Suppressor macrophage (primary cell): ENCODE data around the gene EPS15.
"Not testable (repeated sequence)": the region's sequence is repeated elsewhere in the genome, so short reads cannot be mapped to it uniquely, and the experiment has no call there.

ENCODE experiments used
- DNase-seq, 4 experiments: peaks; one replicate each; pipeline ENCODE4 v3.0.0-alpha.2; 2020 to 2022
- total RNA-seq, 17 experiments: gene quantifications; one replicate each; lab custom pipeline; 2026; ENCODE audit warnings: mixed read lengths in 6 of 17, inconsistent platforms in 3 of 17; lab: John Stamatoyannopoulos, UW

EPS15 gene
- 89.9 to 233 (median 159) reads per million in 17 experiments for total RNA-seq

DNA sequence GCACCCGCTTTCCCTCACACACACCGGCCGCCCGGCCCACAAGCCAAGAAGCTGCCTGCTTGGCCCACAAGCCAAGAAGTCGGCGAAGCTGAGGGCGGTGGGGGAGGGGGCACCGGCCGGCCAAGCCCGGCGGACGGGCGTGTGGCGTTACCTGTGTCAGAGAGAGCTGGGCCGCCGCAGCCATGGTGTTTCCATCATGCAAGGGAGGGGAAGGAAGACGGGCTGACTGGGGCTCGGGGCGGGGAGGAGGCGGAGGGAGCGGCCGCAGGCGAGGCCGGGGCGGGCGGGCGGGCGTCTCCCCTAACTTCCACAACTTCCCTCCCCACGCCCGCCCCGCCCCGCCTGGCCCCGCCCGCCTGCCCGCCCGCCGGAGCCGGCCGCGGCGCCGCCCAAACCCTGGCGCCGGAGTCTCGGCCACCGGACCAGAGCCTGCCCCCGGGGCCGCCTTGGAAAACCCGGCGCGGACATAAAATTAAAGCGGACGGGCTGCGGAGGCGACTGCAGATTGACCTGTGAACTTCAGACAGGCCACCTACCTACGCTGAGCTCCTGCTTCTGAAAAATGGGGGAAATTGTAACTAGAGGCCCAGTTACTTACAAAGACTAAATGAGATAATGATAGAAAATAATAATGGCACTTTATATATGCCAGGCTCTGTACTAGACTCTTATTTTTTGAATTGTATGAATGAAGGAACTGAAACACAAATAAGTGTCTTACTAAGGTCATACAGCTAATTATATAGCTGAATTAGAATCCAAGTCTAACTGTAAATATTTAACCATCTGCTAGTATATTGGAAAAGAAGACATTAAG lies at the start of gene EPS15:
Gene EPS15, minus strand, starts transcription at position 219 of the 817 bp plus-strand sequence. Its CDS starts 35 bp downstream, at position 184.
- DNase-seq = peak; percentile 86 to 95 (median 92)

DNA sequence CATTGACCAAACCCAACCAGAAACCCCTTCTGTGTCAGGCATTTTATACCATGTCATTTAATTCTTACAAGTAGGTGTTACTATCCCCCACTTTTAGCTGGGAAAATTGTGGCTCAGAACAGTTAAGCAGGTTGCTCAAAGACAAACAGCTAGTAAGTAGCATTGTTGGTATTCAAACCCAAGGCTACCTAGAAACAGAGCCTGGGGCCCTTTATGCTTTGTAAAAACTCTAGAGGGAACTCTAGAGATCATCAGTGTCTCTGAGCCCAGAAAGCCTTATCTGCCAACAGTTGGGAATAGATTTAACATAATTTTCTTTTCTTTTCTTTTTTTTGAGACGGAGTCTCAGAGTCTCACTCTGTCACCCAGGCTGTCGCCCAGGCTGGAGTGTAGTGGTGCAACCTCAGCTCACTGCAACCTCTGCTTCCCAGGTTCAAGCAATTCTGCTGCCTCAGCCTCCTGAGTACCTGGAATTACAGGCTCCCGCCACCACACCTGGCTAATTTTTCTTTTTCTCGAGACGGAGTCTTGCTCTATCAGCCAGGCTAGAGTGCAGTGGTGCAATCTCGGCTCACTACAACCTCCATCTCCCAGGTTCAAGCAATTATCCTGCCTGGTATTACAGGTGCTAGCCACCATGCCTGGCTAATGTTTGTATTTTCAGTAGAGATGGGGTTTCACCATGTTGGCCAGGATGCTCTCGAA lies 49.3 kb upstream of the EPS15 start:
- no peak for DNase-seq

GRCh38 chr1:51567653-51568052 lies 48.6 kb upstream of the EPS15 start:
- DNase-seq = no peak

DNA sequence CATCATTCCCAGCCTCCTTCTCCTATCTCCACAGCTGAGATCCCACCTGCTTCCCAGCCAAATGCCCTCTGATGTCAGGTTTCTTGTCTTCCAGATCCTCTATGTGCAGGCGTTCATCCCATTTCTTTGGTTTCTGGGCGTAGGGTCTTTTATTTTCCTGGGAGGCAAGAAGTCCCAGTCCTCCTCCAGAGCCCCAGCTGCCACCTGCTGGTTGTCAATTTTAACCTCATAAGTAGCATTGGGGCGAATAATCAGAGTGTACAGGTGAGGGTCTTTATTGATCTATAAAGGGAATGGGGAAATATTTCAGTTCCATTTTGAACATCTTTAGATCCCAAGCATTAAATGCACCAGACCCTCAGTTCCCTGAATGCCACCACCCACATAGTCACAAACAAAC lies 47.2 kb upstream of the EPS15 start:
- no peak for DNase-seq

DNA sequence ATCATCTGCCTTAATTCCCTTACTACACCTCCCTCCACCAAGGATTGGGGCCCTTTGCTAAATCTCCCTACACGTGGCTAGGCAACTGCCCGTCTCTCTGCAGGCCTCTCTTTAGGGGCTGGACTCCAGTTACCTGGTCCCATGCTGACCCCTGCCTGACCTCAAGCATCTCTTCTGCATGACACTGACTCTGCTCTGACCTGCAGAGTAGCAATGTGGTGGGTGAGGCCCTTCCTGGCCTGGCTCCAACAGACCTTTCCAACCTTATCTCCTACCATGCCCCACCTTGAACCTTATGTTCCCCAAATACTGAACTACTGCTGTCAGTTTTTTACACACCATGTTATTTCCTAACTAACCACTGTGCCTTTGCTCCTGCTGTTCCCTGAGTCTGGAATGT lies 45.9 kb upstream of the EPS15 start:
- DNase-seq = no peak

- peak; percentile 39 to 65 (median 52) for DNase-seq
Measured at GRCh38 chr1:51564124-51564523, 45.1 kb upstream of the EPS15 start.

- DNase-seq = no peak
Measured at GRCh38 chr1:51561702-51562101, 42.6 kb upstream of the EPS15 start.

- DNase-seq = not testable (repeated sequence)
Measured at GRCh38 chr1:51560895-51561294, 41.8 kb upstream of the EPS15 start.

- no peak for DNase-seq
Measured at GRCh38 chr1:51560034-51560433, 41.0 kb upstream of the EPS15 start.

DNA sequence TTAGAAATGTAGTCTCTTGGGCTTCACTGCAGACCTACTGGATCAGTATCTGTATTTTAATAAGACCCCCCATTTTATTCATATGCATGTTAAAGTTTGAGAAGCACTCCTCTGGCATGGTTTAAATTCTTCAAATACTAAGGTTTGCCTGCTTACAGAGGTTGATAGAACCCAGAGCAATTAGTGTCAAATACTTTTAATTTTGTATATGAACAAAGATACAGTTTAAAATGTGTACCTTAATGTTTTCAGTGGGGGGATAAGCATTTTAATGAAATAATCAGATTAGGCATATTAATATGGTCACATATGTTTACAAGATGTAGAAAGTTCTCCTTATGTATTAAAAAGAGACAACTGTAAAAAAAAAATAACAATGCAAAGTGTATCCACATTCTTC lies 40.4 kb upstream of the EPS15 start:
- no peak for DNase-seq

DNA sequence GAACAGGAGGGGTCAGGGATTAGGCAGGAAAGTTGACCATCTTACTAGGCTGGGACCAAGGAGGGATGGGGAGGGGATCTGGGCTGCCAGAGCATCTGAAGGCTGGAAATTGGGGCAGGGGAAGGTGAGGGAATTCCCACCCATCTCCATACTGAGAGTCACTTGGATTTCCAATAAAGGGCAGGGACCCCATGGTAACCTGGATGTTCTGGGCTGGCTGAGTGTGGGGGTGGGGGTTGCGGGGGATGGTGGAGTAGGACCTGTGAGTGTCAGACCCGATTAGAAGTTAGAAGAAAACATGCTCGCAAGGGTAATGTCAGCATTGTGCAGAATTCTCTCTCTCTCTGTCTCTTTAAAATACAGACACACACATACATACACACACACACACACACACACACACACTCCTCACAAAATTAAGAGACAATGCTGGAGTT lies 40.0 kb upstream of the EPS15 start:
- no peak for DNase-seq

GRCh38 chr1:51558375-51558924 lies 39.4 kb upstream of the EPS15 start:
- DNase-seq = no peak

DNA sequence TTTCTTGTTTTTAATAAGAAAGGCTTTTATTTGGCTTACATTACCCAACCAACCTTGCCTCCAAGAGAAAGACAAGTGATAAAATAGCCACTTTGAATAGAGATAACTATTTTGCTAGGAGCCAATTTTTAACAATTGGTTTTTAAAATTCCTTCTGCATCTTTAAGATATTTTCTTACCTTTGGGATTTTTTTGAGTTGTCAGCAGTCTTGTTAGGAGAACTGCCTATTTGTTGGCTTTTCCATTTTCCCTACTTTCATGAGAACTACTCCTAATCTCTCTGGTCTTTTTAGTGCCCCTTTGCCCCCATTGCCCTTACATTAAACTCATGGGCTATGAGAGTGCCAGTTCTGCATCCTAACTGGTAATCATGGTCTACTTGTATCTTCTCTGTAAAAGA lies 38.1 kb upstream of the EPS15 start:
- no peak for DNase-seq

DNA sequence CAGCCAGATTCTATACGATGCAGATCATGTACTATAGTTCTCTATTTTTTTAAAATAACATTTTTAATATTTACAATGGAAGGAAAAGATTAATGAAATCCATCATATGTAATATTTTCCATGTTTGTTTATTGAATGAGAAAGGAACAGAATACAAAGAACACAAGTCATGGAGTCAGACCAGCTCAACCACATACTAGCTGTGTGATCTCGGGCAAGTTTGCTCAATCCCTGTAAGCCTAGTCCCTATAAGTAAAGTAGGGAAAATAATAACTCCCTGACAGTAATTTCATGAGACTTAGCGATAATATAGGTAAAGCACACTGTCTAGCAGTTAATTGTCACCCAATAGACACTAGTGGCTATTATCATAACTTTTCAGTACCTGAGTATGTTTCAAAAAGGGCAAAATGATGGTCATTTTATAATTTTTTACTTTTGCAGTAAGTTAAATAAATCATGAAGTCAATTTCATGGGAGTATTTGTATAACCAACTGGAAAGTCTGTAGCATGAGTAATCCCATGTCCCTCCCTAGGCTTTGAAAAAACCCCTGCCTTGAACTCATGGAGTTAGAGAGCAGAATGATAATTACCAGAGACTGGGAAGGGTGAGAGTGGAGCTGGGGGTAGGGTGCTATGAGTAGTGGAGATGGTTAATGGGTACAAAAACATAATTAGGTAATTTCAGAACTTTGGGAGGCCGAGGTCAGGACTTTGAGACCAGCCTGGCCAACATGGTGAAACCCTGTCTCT lies 37.0 kb upstream of the EPS15 start:
- DNase-seq = no peak

DNA sequence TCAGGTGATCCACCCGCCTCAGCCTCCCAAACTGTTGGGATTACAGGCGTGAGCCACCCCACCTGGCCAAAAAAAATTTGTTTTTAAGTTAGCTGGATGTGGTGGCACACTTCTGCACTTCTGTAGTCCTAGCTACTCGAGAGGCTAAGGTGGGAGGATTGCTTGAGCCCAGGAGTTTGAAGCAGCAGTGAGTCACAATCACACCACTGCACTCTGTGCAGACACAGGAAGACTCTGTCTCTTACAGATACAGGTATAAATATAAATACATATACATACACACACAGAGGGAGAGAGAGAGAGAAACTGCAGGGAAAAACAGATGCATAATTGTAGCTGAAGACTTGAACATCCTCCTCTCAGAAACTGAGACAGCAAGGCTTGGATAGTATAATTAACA lies 34.8 kb upstream of the EPS15 start:
- no peak for DNase-seq

GRCh38 chr1:51552929-51553807 lies 34.1 kb upstream of the EPS15 start:
- DNase-seq = no peak

- DNase-seq = peak in 1 of 4 experiments; percentile 34
Measured at GRCh38 chr1:51551848-51552296, 32.8 kb upstream of the EPS15 start.

DNA sequence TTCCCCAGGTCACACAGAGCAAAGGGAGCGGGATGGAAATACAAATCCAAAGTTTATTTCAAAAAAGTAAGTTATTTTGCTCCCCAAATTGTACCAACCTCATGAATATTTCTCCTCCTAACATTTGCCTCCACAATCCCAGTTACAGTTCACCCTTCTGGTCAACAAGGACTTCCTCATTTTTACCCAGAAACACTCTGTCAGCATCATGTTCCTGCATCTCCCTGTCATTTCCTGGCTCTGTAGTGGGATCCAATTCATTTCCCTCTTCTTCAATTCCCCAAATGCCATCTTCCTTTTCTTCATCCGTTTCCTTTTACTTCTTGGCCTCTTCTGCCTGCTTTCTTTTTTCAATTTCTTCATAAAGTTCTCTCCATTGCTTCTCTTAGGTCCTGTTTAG lies 32.0 kb upstream of the EPS15 start:
- DNase-seq = peak; percentile 56 to 85 (median 70)

- no peak for DNase-seq
Measured at GRCh38 chr1:51549901-51550300, 30.8 kb upstream of the EPS15 start.

DNA sequence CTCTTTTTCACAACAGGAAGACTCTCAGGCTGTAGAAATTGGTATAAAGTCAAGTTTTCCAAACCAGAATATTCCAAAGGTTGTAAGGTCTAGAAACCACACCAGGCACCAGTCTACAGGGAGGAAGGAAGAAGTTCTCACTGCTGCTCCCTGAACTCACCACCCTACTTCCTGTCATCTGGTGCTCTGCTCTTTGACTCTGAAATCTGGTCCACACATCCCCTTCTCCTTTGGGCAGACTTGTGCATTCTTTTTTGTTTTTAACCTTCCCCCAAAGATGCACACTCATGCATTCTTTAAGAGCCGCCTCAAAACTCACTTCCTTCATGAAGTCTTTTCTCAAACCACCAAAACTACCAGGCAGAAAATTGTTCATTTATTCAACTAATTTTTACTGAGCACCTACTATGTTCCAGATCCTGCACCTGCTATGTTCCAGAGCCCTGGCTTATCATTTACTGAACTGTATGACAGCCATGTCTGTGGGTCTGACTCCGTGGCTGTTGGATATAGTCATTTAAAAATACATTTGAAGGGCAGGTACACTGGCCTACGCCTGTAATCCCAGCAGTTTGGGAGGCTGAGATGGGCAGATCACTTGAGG lies 30.1 kb upstream of the EPS15 start:
- peak; percentile 47 to 78 (median 68) for DNase-seq

- peak in 1 of 4 experiments; percentile 41 for DNase-seq
Measured at GRCh38 chr1:51543858-51544257, 24.8 kb upstream of the EPS15 start.
